ENCODE measurements around the gene SOD3.

SOD3 gene

GRCh38 chr4:24801136-24801855 is 5.9 kb downstream of the SOD3 start:
- no peak for DNase-seq (ENCODE audit: low read depth in 3 of 3)

- DNase-seq (ENCODE audit: low read depth in 3 of 3) = no peak
Measured at GRCh38 chr4:24802648-24803047, 7.3 kb downstream of the SOD3 start.

GRCh38 chr4:24805067-24805466 is 9.7 kb downstream of the SOD3 start:
- DNase-seq (ENCODE audit: low read depth in 3 of 3) = no peak

GRCh38 chr4:24805566-24805965 is 10.2 kb downstream of the SOD3 start:
- no peak for DNase-seq (ENCODE audit: low read depth in 3 of 3)

- no peak for DNase-seq (ENCODE audit: low read depth in 3 of 3)
Measured at GRCh38 chr4:24806206-24806990, 11.0 kb downstream of the SOD3 start.

- no peak for DNase-seq (ENCODE audit: low read depth in 3 of 3)
Measured at GRCh38 chr4:24807611-24808010, 12.2 kb downstream of the SOD3 start.

- no peak for DNase-seq (ENCODE audit: low read depth in 3 of 3)
Measured at GRCh38 chr4:24808261-24808660, 12.9 kb downstream of the SOD3 start.

- no peak for DNase-seq (ENCODE audit: low read depth in 3 of 3)
Measured at GRCh38 chr4:24808955-24809354, 13.6 kb downstream of the SOD3 start.

GRCh38 chr4:24809376-24809775 is 14.0 kb downstream of the SOD3 start:
- DNase-seq (ENCODE audit: low read depth in 3 of 3) = no peak

- DNase-seq (ENCODE audit: low read depth in 3 of 3) = no peak
Measured at GRCh38 chr4:24809815-24810405, 14.5 kb downstream of the SOD3 start.

GRCh38 chr4:24810871-24811631 is 15.7 kb downstream of the SOD3 start:
- DNase-seq (ENCODE audit: low read depth in 3 of 3) = no peak

- DNase-seq (ENCODE audit: low read depth in 3 of 3) = no peak
Measured at GRCh38 chr4:24813732-24814131, 18.4 kb downstream of the SOD3 start.

- DNase-seq (ENCODE audit: low read depth in 3 of 3) = no peak
Measured at GRCh38 chr4:24816797-24817196, 21.4 kb downstream of the SOD3 start.

- DNase-seq (ENCODE audit: low read depth in 3 of 3) = no peak
Measured at GRCh38 chr4:24820541-24820940, 25.2 kb downstream of the SOD3 start.

- no peak for DNase-seq (ENCODE audit: low read depth in 3 of 3)
Measured at GRCh38 chr4:24824720-24825119, 29.3 kb downstream of the SOD3 start.

- DNase-seq (ENCODE audit: low read depth in 3 of 3) = no peak
Measured at GRCh38 chr4:24831637-24832036, 36.3 kb downstream of the SOD3 start.

GRCh38 chr4:24835696-24836095 is 40.3 kb downstream of the SOD3 start:
- DNase-seq (ENCODE audit: low read depth in 3 of 3) = no peak

GRCh38 chr4:24836661-24837242 is 41.4 kb downstream of the SOD3 start:
- DNase-seq (ENCODE audit: low read depth in 3 of 3) = no peak

GRCh38 chr4:24837336-24837735 is 42.0 kb downstream of the SOD3 start:
- no peak for DNase-seq (ENCODE audit: low read depth in 3 of 3)

- DNase-seq (ENCODE audit: low read depth in 3 of 3) = no peak
Measured at GRCh38 chr4:24837781-24838180, 42.4 kb downstream of the SOD3 start.

- no peak for DNase-seq (ENCODE audit: low read depth in 3 of 3)
Measured at GRCh38 chr4:24840362-24840761, 45.0 kb downstream of the SOD3 start.

Data from stimulated activated CD4-positive, alpha-beta T cell treated with anti-CD3 and anti-CD28 coated beads, TNF-alpha, amount 100 ng/mL, for 48 hours (primary cell).